Liver (tissue), 9 donors: ENCODE data around the gene COL15A1. TPM values are rescaled to one million over a fixed set of nuclear protein-coding genes. Genes with fewer than 3 reads are reported as not detected.

Experiments used
- DNase-seq: peaks from one replicate; pipeline ENCODE4 v3.0.0-alpha.2; 2017; ENCODE audit warnings: low spot score
- H3K27ac ChIP-seq, 2 donors: one replicate each; pipeline ENCODE4 v1.7.0; 2013; ENCODE audit warnings: inconsistent platforms in 2 of 2, low read length in 2 of 2, control low read depth in 1 of 2, low read depth in 1 of 2, mild to moderate bottlenecking in 1 of 2
- H3K27me3 ChIP-seq, 4 donors: one replicate each; pipeline versions ENCODE4 v1.6.1 to v1.7.0; 2013; ENCODE audit warnings: low read length in 3 of 4, inconsistent platforms in 1 of 4, mild to moderate bottlenecking in 1 of 4, moderate library complexity in 1 of 4; ENCODE audit not compliant: control insufficient read depth in 4 of 4, insufficient read depth in 4 of 4
- H3K36me3 ChIP-seq, 4 donors: one replicate each; pipeline versions ENCODE4 v1.6.1 to v1.7.0; 2013; ENCODE audit warnings: low read length in 3 of 4, mild to moderate bottlenecking in 3 of 4, low read depth in 1 of 4, moderate library complexity in 1 of 4; ENCODE audit not compliant: control insufficient read depth in 4 of 4, insufficient read depth in 3 of 4
- H3K4me1 ChIP-seq, 4 donors: one replicate each; pipeline versions ENCODE4 v1.6.1 to v1.7.0; 2013; ENCODE audit warnings: low read length in 3 of 4, mild to moderate bottlenecking in 3 of 4, moderate library complexity in 1 of 4; ENCODE audit not compliant: control insufficient read depth in 4 of 4, insufficient read depth in 4 of 4
- H3K4me3 ChIP-seq, 3 donors: one replicate each; pipeline versions ENCODE4 v1.6.1 to v1.7.0; 2013; ENCODE audit warnings: low read length in 3 of 3, control low read depth in 1 of 3, low read depth in 1 of 3, mild to moderate bottlenecking in 1 of 3
- H3K9ac ChIP-seq, 2 donors: one replicate each; pipeline ENCODE4 v1.7.0; 2013; ENCODE audit warnings: low read length in 2 of 2, mild to moderate bottlenecking in 2 of 2, moderate library complexity in 2 of 2, control low read depth in 1 of 2, low read depth in 1 of 2
- H3K9me3 ChIP-seq, 4 donors: one replicate each; pipeline versions ENCODE4 v1.6.1 to v1.7.0; 2013; ENCODE audit warnings: low read length in 3 of 4; ENCODE audit not compliant: control insufficient read depth in 4 of 4
- ATF3 ChIP-seq: IDR thresholded peaks from 2 replicates; pipeline ENCODE4 v1.6.1; 2016; ENCODE audit warnings: antibody characterized with exemption
- CTCF ChIP-seq: fragments of 150-350 bp; IDR thresholded peaks from 2 replicates; pipeline ENCODE4 v1.5.1; 2017; ENCODE audit warnings: improper control_type of control experiment, low read depth, low read length; ENCODE audit not compliant: missing input control
- EGR1 ChIP-seq, 2 donors: IDR thresholded peaks; 2 replicates each; pipeline ENCODE4 v1.6.1; 2016 to 2018; ENCODE audit warnings: antibody characterized with exemption in 2 of 2, low read depth in 2 of 2
- GABPA ChIP-seq, 2 donors: IDR thresholded peaks in 1 of 2; conservative IDR thresholded peaks in 1 of 2; 2 replicates each; pipeline ENCODE4 v1.6.1; 2016; ENCODE audit warnings: antibody characterized with exemption in 2 of 2, mild to moderate bottlenecking in 1 of 2, moderate library complexity in 1 of 2
- HNF4A ChIP-seq, 2 donors: conservative IDR thresholded peaks; 2 replicates each; pipeline ENCODE4 v1.6.1; 2016; ENCODE audit warnings: antibody characterized with exemption in 2 of 2, mild to moderate bottlenecking in 2 of 2
- HNF4G ChIP-seq: IDR thresholded peaks from 2 replicates; pipeline ENCODE4 v1.6.1; 2016; ENCODE audit warnings: antibody characterized with exemption
- JUND ChIP-seq, 2 donors: IDR thresholded peaks; 2 replicates each; pipeline ENCODE4 v1.6.1; 2016; ENCODE audit warnings: antibody characterized with exemption in 2 of 2
- MAX ChIP-seq: IDR thresholded peaks from 2 replicates; pipeline ENCODE4 v1.6.1; 2016; ENCODE audit warnings: antibody characterized with exemption
- NR2F2 ChIP-seq: IDR thresholded peaks from 2 replicates; pipeline ENCODE4 v1.6.1; 2016; ENCODE audit warnings: antibody characterized with exemption
- RAD21 ChIP-seq, 2 donors: IDR thresholded peaks; 2 replicates each; pipeline ENCODE4 v1.6.1; 2016; ENCODE audit warnings: antibody characterized with exemption in 2 of 2, mild to moderate bottlenecking in 2 of 2
- REST ChIP-seq: IDR thresholded peaks from 2 replicates; pipeline ENCODE4 v1.6.1; 2016; ENCODE audit warnings: antibody characterized with exemption, mild to moderate bottlenecking
- RXRA ChIP-seq, 2 donors: IDR thresholded peaks; 2 replicates each; pipeline ENCODE4 v1.6.1; 2017 to 2018; ENCODE audit warnings: antibody characterized with exemption in 2 of 2, mild to moderate bottlenecking in 1 of 2
- SP1 ChIP-seq: IDR thresholded peaks from 2 replicates; pipeline ENCODE4 v1.6.1; 2018; ENCODE audit warnings: antibody characterized with exemption, mild to moderate bottlenecking
- TAF1 ChIP-seq: conservative IDR thresholded peaks from 2 replicates; pipeline ENCODE4 v1.6.1; 2016; ENCODE audit warnings: antibody characterized with exemption, mild to moderate bottlenecking
- YY1 ChIP-seq: IDR thresholded peaks from 2 replicates; pipeline ENCODE4 v1.6.1; 2016; ENCODE audit warnings: antibody characterized with exemption, mild to moderate bottlenecking
- ZBTB33 ChIP-seq: IDR thresholded peaks from 2 replicates; pipeline ENCODE4 v1.6.1; 2016; ENCODE audit warnings: antibody characterized with exemption
- WGBS: extraction: QIAGEN DNeasy Blood & Tissue Kit; methylation state at CpG from one replicate; pipeline ENCODE4 v1.1.7; 2013; 5-methylcytosine and 5-hydroxymethylcytosine counted together
- polyA plus RNA-seq, 2 donors: library from polyadenylated mRNA; stranded (reverse) in 1 of 2; unstranded in 1 of 2; fragments of 200-250 nt in 1 of 2; fragments of >200 nt in 1 of 2; fragmentation: Nextera tagmentation in 1 of 2; extraction: Ambion mirVana in 1 of 2; gene quantifications; one replicate each; pipeline versions ENCODE4 v1.2.1 to v1.2.3, GENCODE V29; 2013 to 2015
- total RNA-seq, 2 donors: library from RNA; depleted of rRNA; stranded (reverse); fragments of >200 nt; gene quantifications; one replicate each; pipeline ENCODE4 v1.2.3, GENCODE V29; 2014
- donor health status: healthy.
- donor health status: healthy.
- donor health status: healthy.
- donor health status: healthy.
- donor health status: healthy.

The COL15A1 gene
- total and polyA plus RNA-seq, 4 donors = 0.10 to 0.42 (median 0.24) TPM

GRCh38 chr9:98896632-98897031, 47.1 kb upstream of the COL15A1 start:
- Histone ChIP-seq H3K27me3 (peaks cover 0 to 8% (median 3%) of the 10 kb centered on the region in 4 donors), H3K9me3 (peaks cover 0 to 2% (median under 1%) of the 10 kb centered on the region in 4 donors)

More at GRCh38 chr9:98896632-98897031, 47.1 kb upstream of the COL15A1 start:
- Histone ChIP-seq H3K4me3 (no peak overlapping the region), H3K4me1 (no peaks in the 10 kb centered on the region), H3K27ac (no peak overlapping the region), H3K36me3 (no peaks in the 10 kb centered on the region), H3K9ac (no peak overlapping the region)
- WGBS = 85% methylated on average over 2 of the region's 2 CpGs
- DNase-seq = no peak
- TF ChIP-seq HNF4A (conservative IDR thresholded peaks at IDR 0.05) = no peak
- no peak for TF ChIP-seq RAD21 (IDR thresholded peaks at IDR 0.05)
- no peak for TF ChIP-seq CTCF
- no peak for TF ChIP-seq ZBTB33
- no peak for TF ChIP-seq ATF3
- no peak for TF ChIP-seq MAX
- TF ChIP-seq JUND (IDR thresholded peaks at IDR 0.05) = no peak
- TF ChIP-seq NR2F2 = no peak
- no peak for TF ChIP-seq YY1
- no peak for TF ChIP-seq GABPA (IDR thresholded peaks at IDR 0.05 in 1 of 2, conservative IDR thresholded peaks at IDR 0.05 in 1 of 2)
- no peak for TF ChIP-seq HNF4G
- no peak for TF ChIP-seq RXRA (IDR thresholded peaks at IDR 0.05)
- TF ChIP-seq REST = no peak
- TF ChIP-seq SP1 = no peak
- TF ChIP-seq TAF1 = no peak
- TF ChIP-seq EGR1 (IDR thresholded peaks at IDR 0.05; ENCODE audit: low read depth in 2 of 2) = no peak
